KG1 (cell line): Measurements from ENCODE around the gene CENPV.

Experiments
- DNase-seq: peaks from one replicate; lab custom pipeline; 2025; lab: John Stamatoyannopoulos, UW

The CENPV gene

GRCh38 chr17:16361874-16362273 is 8.6 kb upstream of the CENPV start:
- no peak for DNase-seq

DNA sequence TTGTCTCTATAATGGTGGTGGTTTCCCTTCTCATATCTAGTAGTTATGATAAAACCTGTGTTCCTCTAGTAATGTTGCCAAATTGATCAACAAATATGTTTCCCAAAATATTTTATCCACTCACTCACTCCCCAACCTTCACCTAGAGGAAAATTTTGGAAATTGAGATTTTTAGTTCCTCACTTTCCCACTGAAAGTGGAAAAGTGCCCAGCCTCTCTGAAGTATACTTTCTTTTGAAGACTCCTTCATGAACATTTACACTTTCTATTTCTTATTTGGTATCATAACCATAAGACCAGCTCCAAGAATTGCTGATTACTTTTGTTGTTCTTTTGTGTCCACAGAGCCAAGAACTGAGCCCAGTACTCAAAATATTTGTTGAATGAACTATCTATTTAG is 5.1 kb upstream of the CENPV start:
- DNase-seq, result no peak

DNA sequence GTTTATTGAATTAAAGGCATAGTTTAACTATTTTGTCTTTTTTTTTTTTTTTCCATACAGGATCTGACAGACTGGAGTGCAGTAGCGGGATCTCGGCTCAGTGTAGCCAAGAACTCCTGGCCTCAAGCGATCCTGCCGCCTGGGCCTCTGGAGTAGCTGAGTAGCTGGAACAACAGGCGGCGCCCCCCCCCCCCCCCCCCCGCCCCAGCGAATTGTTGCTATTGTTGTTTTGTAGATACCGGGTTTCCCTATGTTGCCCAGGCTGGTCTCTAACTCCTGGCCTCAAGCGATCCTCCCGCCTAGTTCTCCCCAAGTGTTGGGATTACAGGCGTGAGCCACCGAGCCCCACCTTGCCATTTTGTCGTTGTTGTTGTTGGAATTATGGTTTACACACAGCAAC is 1.3 kb upstream of the CENPV start:
- DNase-seq, result no peak

GRCh38 chr17:16352667-16353316 is 477 bp downstream of the CENPV start:
- peak; percentile 12 for DNase-seq

- DNase-seq, result no peak
Measured at GRCh38 chr17:16352303-16352666, 984 bp downstream of the CENPV start.

DNA sequence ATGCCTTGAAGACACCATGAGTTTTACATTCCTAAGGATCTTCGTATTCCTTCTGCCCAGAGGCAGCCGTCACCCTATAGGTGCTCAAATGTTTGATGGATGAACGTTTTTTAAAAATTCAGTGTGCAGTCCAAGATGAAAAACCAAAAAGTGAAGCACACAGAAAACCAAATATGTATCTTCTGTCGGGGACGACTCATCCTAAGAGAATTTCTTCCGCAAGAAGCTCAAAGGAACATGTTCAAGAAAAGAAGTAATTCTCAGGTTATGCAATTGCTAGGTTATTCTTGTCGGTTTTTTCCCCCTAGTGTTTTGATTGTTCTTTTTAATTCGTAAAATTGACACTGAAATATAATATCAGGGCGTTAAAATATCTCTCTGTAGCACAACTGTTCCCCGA is 1.4 kb downstream of the CENPV start:
- no peak for DNase-seq

DNA sequence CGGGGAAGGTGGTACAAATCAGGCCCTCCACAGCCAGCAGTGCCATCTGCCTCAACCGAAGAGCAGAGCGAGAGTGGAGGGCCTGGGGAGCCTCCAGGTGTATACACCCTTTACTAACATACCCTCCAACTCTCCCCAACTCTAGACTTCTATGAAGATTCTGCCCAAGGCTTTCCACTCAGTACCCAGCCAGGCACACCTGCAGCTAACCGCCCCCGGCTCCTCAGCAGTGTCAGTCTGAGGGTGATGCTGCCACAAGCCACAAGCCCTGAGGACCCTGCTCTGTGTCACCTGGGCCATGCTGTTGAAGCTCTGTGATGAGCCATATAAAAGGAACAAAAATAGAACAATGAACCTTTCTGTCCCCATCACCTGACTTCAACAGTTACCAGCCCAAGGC is 3.8 kb downstream of the CENPV start:
- no peak for DNase-seq

GRCh38 chr17:16348586-16348985 is 4.7 kb downstream of the CENPV start:
- no peak for DNase-seq

GRCh38 chr17:16346721-16347271 is 6.5 kb downstream of the CENPV start:
- DNase-seq, result no peak

DNA sequence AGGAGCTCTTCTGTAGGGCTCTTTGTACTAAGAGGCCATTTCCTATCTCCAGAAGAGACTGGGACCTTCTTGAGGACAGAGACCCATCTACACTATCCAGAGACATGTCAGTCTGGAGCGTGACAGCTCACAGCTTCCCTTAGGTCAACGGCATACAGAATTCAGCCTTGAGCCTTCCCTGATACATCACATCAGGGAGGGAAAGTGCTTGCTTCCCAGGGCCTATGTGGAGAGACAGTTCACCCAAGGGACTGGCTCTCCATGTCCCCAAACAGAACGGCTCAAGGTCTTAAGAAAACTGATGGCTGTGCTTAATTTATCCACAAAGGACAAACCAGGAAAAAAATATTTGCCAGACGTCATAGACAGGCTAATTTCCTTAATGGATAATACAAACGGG is 7.7 kb downstream of the CENPV start:
- DNase-seq, result no peak

GRCh38 chr17:16343569-16343968 is 9.7 kb downstream of the CENPV start:
- DNase-seq, result no peak

DNA sequence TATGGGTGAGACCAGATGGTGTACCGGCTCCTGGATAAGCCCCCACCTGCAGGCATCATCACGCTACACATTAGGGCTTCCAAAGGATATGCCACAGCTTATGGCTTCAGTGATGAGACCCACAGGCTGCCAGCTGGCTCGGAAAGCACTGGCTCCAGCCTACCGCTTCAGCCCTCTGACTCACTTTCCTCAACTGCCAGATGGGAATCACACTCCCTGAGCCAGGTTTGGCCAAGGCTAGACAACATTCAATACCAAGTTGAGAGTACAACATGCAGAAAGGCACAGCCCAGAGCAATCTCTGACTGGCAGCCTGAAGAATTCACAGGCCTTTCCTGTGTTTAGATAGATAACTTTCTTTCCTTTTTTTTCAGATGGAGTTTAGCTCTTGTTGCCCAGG is 10.3 kb downstream of the CENPV start:
- DNase-seq, result no peak

DNA sequence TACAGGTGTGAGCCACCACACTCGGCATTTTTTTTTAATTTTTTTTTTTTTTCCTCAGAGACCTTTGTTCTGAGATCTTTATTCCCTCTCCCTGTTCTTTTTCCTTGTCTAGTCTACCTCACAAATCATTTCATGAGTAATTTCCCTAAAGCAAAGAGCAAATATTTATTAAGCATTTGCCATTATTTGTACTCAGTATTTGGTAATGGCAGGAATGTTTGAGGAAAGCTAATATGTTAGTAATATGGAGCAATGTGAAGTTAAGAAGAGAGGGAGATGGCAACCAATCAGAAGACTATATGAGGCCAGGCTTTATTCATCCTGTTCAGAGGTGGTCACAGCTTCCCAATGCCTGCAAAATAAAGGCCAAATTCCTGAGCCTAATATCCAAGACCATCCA is 13.3 kb downstream of the CENPV start:
- DNase-seq, result no peak

GRCh38 chr17:16339402-16339801 is 13.9 kb downstream of the CENPV start:
- no peak for DNase-seq

GRCh38 chr17:16338391-16338790 is 14.9 kb downstream of the CENPV start:
- DNase-seq, result no peak

DNA sequence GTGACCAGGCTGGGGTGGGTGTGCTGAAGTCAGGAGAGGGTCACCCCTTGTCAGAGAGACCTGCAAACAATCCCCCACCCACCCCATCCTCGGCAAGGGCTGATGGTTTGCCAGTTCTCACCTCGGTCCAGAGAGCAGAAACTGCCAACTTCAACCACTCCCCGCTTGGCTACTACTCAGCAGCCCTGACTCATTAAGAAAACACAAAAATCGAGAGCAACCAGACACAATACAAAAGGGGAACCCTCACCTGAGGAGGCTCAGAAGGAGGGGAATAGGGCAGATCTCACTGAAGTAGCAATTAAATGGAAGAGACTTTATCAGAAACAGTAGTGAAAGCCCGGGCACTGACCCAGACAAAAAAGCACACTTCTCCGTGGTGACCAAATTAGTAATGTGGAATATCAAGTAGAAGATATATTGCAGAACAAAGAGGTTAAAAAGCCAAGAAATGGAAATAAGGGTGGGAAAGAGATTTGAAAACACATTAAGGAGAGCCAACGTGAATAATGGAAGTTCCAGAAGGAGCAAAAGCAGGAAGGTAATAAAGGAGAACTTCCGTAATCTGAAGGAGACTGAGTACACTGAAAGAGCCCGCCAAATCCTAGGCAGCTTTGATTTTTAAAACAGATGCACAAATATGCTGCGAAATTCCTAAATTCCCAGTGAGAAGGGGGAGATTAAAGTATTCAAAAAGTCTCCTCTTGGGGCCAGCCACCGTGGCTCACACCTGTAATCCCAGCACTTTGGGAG is 23.6 kb downstream of the CENPV start:
- DNase-seq, result no peak

GRCh38 chr17:16328997-16329396 is 24.3 kb downstream of the CENPV start:
- no peak for DNase-seq

DNA sequence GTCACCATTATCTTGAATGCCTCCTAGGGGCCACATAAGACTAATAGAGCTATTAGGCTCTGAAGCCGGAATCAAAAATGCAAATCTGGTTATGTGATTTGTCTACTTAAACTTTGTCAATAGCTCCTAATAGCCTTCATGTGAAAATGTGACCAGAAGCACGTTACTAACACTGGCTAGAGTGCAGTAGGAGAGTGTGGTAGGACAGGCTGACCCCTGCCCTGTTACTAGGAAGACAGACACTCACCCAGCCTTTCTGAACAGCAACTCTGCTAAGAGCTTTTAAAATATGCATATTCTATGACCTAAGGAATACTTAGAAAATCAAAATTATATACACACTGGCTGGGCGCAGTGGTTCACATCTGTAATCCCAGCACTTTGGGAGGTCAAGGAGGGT is 26.3 kb downstream of the CENPV start:
- no peak for DNase-seq

GRCh38 chr17:16325964-16326363 is 27.3 kb downstream of the CENPV start:
- no peak for DNase-seq

DNA sequence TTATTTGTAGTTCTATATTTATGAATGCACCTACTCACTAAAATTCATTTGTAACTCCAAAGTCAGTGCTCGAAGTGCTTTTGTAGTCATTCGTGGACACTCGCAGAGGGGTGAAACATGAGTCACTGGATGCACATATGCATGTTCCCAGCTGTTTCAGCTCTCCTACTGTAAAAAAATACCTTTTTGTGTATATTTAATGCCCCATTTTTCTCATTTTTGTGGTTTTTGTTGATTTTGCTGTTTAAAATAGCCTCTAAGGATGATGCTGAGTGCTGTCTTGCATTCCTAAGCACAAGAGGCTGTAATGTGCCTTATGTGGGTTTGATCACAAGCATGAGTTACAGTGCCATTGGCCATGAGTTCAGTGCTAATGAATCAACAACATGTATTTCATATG is 30.6 kb downstream of the CENPV start:
- DNase-seq, result no peak

GRCh38 chr17:16319969-16320368 is 33.3 kb downstream of the CENPV start:
- DNase-seq, result no peak

DNA sequence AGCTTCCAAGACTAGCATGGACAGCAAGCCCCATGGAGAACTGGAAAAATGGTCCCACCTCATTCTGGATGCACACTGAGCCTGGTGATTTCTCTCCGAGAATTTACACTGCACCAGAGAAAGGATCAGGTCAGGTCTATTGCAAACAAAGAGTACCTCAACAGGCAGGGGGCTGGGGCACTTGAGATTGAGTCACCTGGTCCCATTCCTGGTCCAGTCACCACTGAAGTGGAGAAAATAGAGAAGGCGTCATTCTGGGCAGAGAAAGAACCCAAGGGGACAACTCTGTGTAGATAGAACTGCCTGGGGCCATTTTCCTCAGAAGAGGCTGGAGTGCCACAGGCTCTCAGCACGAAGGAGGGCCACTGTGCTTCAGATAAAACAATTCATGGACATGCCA is 38.4 kb downstream of the CENPV start:
- DNase-seq, result no peak

- DNase-seq, result no peak
Measured at GRCh38 chr17:16314189-16314588, 39.1 kb downstream of the CENPV start.
